Vagina (tissue), 2 donors: ENCODE data around the gene WDFY2.

Source experiments
- POLR2A ChIP-seq, 2 donors: fragments of 450-650 bp; IDR thresholded peaks; one replicate each; pipeline ENCODE4 v1.6.1; 2017; ENCODE audit warnings: antibody characterized with exemption in 2 of 2, mild to moderate bottlenecking in 2 of 2, moderate library complexity in 2 of 2
- POLR2AphosphoS5 ChIP-seq, 2 donors: sonication (generic); formaldehyde crosslinking; IDR thresholded peaks; one replicate each; pipeline ENCODE4 v1.9.0; 2017; ENCODE audit warnings: antibody characterized with exemption in 2 of 2, mild to moderate bottlenecking in 2 of 2, low read depth in 1 of 2; ENCODE audit not compliant: insufficient read depth in 1 of 2
- TF ChIP-seq, protein P1 (sequence below), 3 experiments: fragments of 450-650 bp in 2 of 3; fragments of 200-600 bp in 1 of 3; sonication (generic) in 1 of 3; IDR thresholded peaks; one replicate each; pipeline ENCODE4 v1.5.1; 2017 to 2019; ENCODE audit warnings: antibody characterized with exemption in 3 of 3, mild to moderate bottlenecking in 2 of 3, moderate library complexity in 2 of 3

DNA sequence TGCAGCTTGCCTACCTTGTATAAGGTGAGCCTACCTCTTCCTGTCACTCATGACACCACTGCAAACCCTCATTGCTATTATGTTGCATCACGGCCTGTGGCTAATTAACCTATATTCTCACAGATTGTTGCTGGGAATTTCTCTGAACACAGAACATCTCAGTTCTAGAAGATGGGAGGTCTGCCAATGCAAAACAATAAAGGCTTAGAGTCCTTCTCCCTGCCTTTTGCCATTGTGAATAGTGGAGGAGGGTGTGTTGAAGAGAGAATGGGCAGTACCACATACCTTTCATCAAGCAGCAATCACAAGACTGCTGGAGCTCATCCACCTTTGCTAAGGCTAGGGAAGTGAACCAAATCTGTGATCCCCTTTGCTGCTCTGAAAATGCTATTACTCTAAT is 34.4 kb downstream of the WDFY2 start:
- TF ChIP-seq, protein P1, sequence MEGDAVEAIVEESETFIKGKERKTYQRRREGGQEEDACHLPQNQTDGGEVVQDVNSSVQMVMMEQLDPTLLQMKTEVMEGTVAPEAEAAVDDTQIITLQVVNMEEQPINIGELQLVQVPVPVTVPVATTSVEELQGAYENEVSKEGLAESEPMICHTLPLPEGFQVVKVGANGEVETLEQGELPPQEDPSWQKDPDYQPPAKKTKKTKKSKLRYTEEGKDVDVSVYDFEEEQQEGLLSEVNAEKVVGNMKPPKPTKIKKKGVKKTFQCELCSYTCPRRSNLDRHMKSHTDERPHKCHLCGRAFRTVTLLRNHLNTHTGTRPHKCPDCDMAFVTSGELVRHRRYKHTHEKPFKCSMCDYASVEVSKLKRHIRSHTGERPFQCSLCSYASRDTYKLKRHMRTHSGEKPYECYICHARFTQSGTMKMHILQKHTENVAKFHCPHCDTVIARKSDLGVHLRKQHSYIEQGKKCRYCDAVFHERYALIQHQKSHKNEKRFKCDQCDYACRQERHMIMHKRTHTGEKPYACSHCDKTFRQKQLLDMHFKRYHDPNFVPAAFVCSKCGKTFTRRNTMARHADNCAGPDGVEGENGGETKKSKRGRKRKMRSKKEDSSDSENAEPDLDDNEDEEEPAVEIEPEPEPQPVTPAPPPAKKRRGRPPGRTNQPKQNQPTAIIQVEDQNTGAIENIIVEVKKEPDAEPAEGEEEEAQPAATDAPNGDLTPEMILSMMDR (IDR thresholded peaks at IDR 0.05): no peak
- TF ChIP-seq POLR2A (IDR thresholded peaks at IDR 0.05): no peak
- no peak for TF ChIP-seq POLR2AphosphoS5 (IDR thresholded peaks at IDR 0.05; ENCODE audit: insufficient read depth in 1 of 2, low read depth in 1 of 2)
